ENCODE data around the gene BPTF.

DNA sequence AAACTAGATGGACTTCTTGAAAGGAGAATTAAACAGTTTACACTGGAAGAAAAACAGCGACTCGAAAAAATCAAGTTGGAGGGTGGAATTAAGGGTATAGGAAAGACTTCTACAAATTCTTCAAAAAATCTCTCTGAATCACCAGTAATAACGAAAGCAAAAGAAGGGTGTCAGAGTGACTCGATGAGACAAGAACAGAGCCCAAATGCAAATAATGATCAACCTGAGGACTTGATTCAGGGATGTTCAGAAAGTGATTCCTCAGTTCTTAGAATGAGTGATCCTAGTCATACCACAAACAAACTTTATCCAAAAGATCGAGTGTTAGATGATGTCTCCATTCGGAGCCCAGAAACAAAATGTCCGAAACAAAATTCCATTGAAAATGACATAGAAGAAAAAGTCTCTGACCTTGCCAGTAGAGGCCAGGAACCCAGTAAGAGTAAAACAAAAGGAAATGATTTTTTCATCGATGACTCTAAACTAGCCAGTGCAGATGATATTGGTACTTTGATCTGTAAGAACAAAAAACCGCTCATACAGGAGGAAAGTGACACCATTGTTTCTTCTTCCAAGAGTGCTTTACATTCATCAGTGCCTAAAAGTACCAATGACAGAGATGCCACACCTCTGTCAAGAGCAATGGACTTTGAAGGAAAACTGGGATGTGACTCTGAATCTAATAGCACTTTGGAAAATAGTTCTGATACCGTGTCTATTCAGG, 85.9 kb downstream of the BPTF start:
- TF ChIP-seq, protein P1, sequence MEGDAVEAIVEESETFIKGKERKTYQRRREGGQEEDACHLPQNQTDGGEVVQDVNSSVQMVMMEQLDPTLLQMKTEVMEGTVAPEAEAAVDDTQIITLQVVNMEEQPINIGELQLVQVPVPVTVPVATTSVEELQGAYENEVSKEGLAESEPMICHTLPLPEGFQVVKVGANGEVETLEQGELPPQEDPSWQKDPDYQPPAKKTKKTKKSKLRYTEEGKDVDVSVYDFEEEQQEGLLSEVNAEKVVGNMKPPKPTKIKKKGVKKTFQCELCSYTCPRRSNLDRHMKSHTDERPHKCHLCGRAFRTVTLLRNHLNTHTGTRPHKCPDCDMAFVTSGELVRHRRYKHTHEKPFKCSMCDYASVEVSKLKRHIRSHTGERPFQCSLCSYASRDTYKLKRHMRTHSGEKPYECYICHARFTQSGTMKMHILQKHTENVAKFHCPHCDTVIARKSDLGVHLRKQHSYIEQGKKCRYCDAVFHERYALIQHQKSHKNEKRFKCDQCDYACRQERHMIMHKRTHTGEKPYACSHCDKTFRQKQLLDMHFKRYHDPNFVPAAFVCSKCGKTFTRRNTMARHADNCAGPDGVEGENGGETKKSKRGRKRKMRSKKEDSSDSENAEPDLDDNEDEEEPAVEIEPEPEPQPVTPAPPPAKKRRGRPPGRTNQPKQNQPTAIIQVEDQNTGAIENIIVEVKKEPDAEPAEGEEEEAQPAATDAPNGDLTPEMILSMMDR (IDR thresholded peaks at IDR 0.05), result no peak
- TF ChIP-seq EZH2phosphoT487 (IDR thresholded peaks at IDR 0.05; ENCODE audit: borderline replicate concordance, low read depth) (no peak), CHD2 (IDR thresholded peaks at IDR 0.05; ENCODE audit: low read length, partially characterized antibody) (no peak), EP300 (IDR thresholded peaks at IDR 0.05; ENCODE audit: borderline replicate concordance in 1 of 2, low read depth in 1 of 2, low read length in 1 of 2) (no peak), POLR2AphosphoS5 (IDR thresholded peaks at IDR 0.05; ENCODE audit: low read depth, low read length) (no peak), TAF1 (IDR thresholded peaks at IDR 0.05; ENCODE audit: borderline replicate concordance, low read depth, low read length) (no peak), YY1 (IDR thresholded peaks at IDR 0.05; ENCODE audit: low read depth) (no peak), RAD21 (IDR thresholded peaks at IDR 0.05; ENCODE audit: low read length) (no peak), SMC3 (IDR thresholded peaks at IDR 0.05; ENCODE audit: low read depth, low read length) (no peak), SIN3A (IDR thresholded peaks at IDR 0.05; ENCODE audit: borderline replicate concordance, low read depth, low read length) (no peak), RFX5 (IDR thresholded peaks at IDR 0.05; ENCODE audit: low read length) (no peak)
- TF ChIP-seq, protein P2, sequence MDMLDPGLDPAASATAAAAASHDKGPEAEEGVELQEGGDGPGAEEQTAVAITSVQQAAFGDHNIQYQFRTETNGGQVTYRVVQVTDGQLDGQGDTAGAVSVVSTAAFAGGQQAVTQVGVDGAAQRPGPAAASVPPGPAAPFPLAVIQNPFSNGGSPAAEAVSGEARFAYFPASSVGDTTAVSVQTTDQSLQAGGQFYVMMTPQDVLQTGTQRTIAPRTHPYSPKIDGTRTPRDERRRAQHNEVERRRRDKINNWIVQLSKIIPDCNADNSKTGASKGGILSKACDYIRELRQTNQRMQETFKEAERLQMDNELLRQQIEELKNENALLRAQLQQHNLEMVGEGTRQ (IDR thresholded peaks at IDR 0.05; ENCODE audit: borderline replicate concordance, low read depth, low read length), result no peak

Measured in SK-N-SH (cell line).